ENCODE results near the gene ZNF529. TPM values are rescaled to one million over a fixed set of nuclear protein-coding genes. Genes with fewer than 3 reads are reported as not detected.

Gene ZNF529
- total and polyA plus RNA-seq, 2 of the 8 experiments (the other 6 are each of a cell fraction or from before 2014, with no cell fraction given): 8.4 to 14.1 TPM

- TF ChIP-seq CHD7 (IDR thresholded peaks at IDR 0.05; ENCODE audit: insufficient replicate concordance, low read length) (no peak), YY1 (IDR thresholded peaks at IDR 0.05; ENCODE audit: low read depth, low read length) (no peak), PHF8 (conservative IDR thresholded peaks at IDR 0.05; ENCODE audit: low read depth, low read length) (no peak), HDAC2 (IDR thresholded peaks at IDR 0.05; ENCODE audit: borderline replicate concordance in 1 of 2, low read depth in 2 of 2, low read length in 2 of 2) (no peak), BRCA1 (IDR thresholded peaks at IDR 0.05; ENCODE audit: low read depth, low read length) (no peak), MAX (IDR thresholded peaks at IDR 0.05) (no peak), JUND (IDR thresholded peaks at IDR 0.05; ENCODE audit: low read length) (no peak), CBX8 (IDR thresholded peaks at IDR 0.05; ENCODE audit: borderline replicate concordance, low read depth, low read length) (no peak), CREB1 (IDR thresholded peaks at IDR 0.05) (no peak), USF2 (IDR thresholded peaks at IDR 0.05; ENCODE audit: low read length) (no peak)
These were observed 32.9 kb upstream of the ZNF529 start (continued) for GRCh38 chr19:36605877-36606478.
